ENCODE results near the gene EFCC1. TPM values are rescaled to one million over a fixed set of nuclear protein-coding genes. Genes with fewer than 3 reads are reported as not detected.

EFCC1 gene
- total and polyA plus RNA-seq, 3 donors from 2014 or later, result 2.6 to 2.9 (median 2.8) TPM

DNA sequence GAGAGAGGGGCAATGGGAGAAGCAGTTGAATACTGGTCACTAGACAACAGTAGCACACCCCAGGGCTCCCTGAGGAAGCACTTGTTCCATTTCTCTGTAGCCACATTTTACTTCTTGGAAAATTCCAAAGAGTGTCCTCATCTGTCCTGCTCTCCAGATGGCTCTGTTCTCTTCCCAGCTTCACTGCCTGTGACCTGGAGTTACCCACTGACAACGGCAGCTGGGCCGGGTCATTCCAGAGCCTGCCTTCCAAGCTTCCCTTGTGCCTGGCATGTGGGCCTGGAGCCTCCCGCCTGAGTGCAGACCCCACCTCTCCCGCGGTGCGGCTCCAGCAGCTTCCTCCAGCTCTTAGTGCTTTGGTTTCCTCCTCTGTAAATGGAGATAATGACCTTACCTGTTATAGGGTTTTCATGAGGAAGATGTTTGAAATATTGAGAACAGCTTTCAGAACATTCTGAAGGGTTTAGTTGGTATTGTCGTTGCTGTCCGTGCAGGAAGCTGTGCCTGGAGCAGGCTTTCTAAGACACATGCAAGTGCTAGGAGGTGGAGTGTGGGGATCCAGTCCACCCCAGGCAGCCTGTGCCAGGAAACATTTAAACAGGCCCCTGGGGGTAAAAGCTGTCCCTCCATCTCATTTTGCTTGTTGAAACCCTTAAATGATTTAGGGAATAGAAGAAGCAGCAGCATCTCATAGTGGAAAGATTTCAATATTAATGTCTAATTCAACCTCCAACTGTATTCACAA lies 24.8 kb downstream of the EFCC1 start:
- peak overlapping the region in 1 of 2 donors; percentile 55 for H3K27ac ChIP-seq
- H3K4me1 ChIP-seq, result peaks cover 21% of the 10 kb centered on the region
- no peaks in the 10 kb centered on the region for H3K27me3 ChIP-seq
- no peaks in the 10 kb centered on the region for H3K9me3 ChIP-seq
- no peak for TF ChIP-seq POLR2A (IDR thresholded peaks at IDR 0.05)
- TF ChIP-seq, protein P1, sequence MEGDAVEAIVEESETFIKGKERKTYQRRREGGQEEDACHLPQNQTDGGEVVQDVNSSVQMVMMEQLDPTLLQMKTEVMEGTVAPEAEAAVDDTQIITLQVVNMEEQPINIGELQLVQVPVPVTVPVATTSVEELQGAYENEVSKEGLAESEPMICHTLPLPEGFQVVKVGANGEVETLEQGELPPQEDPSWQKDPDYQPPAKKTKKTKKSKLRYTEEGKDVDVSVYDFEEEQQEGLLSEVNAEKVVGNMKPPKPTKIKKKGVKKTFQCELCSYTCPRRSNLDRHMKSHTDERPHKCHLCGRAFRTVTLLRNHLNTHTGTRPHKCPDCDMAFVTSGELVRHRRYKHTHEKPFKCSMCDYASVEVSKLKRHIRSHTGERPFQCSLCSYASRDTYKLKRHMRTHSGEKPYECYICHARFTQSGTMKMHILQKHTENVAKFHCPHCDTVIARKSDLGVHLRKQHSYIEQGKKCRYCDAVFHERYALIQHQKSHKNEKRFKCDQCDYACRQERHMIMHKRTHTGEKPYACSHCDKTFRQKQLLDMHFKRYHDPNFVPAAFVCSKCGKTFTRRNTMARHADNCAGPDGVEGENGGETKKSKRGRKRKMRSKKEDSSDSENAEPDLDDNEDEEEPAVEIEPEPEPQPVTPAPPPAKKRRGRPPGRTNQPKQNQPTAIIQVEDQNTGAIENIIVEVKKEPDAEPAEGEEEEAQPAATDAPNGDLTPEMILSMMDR (IDR thresholded peaks at IDR 0.05), result no peak
- 30 to 36% methylated on average over 8 of the region's 8 CpGs for WGBS, 2 donors
- no peak overlapping the region for H3K4me3 ChIP-seq
- no peaks in the 10 kb centered on the region for H3K36me3 ChIP-seq (ENCODE audit: low read depth, missing control alignments)
- intact Hi-C loops (cut with DNase I; ENCODE audit: low total_unique reads), result no loop called here
- peak; percentile 57 for DNase-seq

DNA sequence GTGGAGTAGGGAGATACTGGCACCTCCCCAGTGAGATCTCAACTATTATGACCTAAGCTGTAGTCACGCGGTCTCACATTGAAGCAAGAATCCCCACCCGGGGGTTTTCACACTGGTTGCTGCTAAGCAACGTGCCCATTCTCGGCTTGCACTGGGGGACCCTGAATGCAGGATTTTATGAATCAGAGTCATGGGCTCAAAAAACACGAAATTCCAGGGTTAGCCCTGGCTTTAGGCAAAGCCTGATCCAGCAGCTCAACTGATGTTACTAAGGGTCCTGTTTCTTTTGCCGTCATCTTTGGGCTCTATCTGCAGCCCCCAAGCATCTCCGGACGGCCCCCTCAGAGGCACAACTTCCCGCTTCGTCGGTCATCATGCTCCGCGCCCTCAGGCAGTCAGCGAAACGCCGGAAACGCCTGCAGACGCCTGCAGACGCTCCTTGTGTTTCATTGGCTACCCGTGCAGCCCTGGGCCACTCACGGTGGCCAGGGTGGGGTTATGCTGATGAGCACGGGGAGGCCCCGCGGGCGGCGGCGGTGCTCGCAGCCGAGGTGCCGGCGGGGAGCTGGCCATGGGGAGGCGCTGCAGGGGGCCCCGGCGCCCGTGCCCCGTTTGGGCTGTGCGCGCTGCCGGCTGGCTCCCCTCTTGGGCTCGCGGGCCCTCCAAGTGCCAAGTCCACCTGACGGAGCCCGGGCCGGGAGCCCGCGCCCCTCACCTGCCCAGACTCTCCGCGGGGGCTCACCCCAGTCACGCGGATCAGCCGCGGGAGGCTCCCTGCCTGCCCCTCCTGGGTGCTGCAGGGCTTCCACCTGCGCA lies 25.8 kb downstream of the EFCC1 start:
- intact Hi-C loops (cut with DNase I; ENCODE audit: low total_unique reads), result no loop called here
- Histone ChIP-seq H3K4me3 (peak overlapping the region; percentile 53 to 55), H3K27me3 (no peaks in the 10 kb centered on the region), H3K9me3 (no peaks in the 10 kb centered on the region), H3K36me3 (ENCODE audit: low read depth, missing control alignments) (no peaks in the 10 kb centered on the region), H3K27ac (no peak overlapping the region), H3K4me1 (peaks cover 19% of the 10 kb centered on the region)
- TF ChIP-seq POLR2A (IDR thresholded peaks at IDR 0.05), result no peak
- TF ChIP-seq, protein P1 (IDR thresholded peaks at IDR 0.05), result peak; percentile 49 to 67 (median 51)
- 26 to 29% methylated on average over 20 to 41 of the region's 54 CpGs for WGBS, 2 donors
- peak; percentile 94 for DNase-seq

DNA sequence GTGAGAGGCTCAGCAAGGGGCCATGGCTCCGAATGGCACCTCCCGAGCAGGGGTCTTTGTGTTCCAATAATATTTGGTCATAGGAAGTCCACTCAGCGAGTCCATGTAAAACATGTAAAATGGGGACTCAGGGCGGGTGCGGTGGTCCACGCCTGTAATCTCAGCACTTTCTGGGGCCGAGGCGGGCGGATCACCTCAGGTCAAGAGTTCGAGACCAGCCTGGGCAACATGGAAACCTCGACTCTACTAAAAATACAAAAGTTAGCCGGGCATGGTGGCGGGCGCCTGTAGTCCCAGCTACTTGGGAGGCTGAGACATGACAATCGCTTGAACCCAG lies 26.4 kb downstream of the EFCC1 start:
- intact Hi-C loops (cut with DNase I; ENCODE audit: low total_unique reads), result no loop called here
- H3K4me3 ChIP-seq, result peak overlapping the region; percentile 53 to 55
- no peaks in the 10 kb centered on the region for H3K36me3 ChIP-seq (ENCODE audit: low read depth, missing control alignments)
- H3K27me3 ChIP-seq, result no peaks in the 10 kb centered on the region
- TF ChIP-seq POLR2A (IDR thresholded peaks at IDR 0.05), result no peak
- TF ChIP-seq, protein P1 (IDR thresholded peaks at IDR 0.05), result no peak
- H3K4me1 ChIP-seq, result peaks cover 15% of the 10 kb centered on the region
- H3K9me3 ChIP-seq, result no peaks in the 10 kb centered on the region
- H3K27ac ChIP-seq, result no peak overlapping the region
- DNase-seq, result no peak
- WGBS, 2 donors, result 54 to 69% methylated on average over 12 to 15 of the region's 15 CpGs

DNA sequence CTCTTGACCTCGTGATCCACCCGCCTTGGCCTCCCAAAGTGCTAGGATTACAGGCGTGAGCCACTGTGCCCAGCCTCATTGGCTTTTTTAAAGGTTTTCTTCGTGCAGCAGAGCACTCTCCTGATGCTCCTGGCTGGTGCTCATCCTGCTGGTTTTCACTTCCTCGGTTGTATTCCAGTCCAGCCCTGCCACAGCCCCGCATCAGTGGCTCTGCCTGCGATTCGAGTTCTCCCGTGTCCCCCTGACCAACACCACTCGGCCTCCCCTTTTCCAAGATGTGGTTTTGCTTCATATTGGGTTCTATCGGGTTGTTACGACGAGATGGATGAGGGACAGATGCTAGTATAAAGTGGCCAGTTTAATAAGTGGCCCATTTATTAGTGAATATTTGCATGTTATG lies 27.8 kb downstream of the EFCC1 start:
- Histone ChIP-seq H3K27me3 (no peaks in the 10 kb centered on the region), H3K27ac (no peak overlapping the region), H3K4me3 (no peak overlapping the region), H3K36me3 (ENCODE audit: low read depth, missing control alignments) (no peaks in the 10 kb centered on the region), H3K9me3 (no peaks in the 10 kb centered on the region), H3K4me1 (peaks cover 15% of the 10 kb centered on the region)
- no peak for DNase-seq
- TF ChIP-seq, protein P1 (IDR thresholded peaks at IDR 0.05), result no peak
- no peak for TF ChIP-seq POLR2A (IDR thresholded peaks at IDR 0.05)
- WGBS, 2 donors, result 91 to 94% methylated on average over 13 of the region's 13 CpGs
- intact Hi-C loops (cut with DNase I; ENCODE audit: low total_unique reads), result no loop called here
